CD4-positive, alpha-beta T cell treated with Interleukin-1 beta for 1 hour (primary cell): ENCODE results near the gene FBN3.
"Not testable (repeated sequence)": the region's sequence is repeated elsewhere in the genome, so short reads cannot be mapped to it uniquely, and the experiment has no call there.

Experiments used
- DNase-seq, 2 donors: peaks; one replicate each; pipeline ENCODE4 v3.0.0-alpha.2; 2020 to 2022

The FBN3 gene

GRCh38 chr19:8149261-8150094, at the start of gene FBN3:
Gene FBN3 (minus strand): TSS chr19:8149592. CDS start chr19:8147480, 2,112 bp downstream.
- DNase-seq = no peak

GRCh38 chr19:8196271-8196927, 47.0 kb upstream of the FBN3 start:
- no peak for DNase-seq

- DNase-seq = peak; percentile 61 to 68
Measured at GRCh38 chr19:8194528-8195267, 45.3 kb upstream of the FBN3 start.

GRCh38 chr19:8192221-8192820, 42.9 kb upstream of the FBN3 start:
- DNase-seq = no peak

- DNase-seq = no peak
Measured at GRCh38 chr19:8185343-8186068, 36.1 kb upstream of the FBN3 start.

GRCh38 chr19:8184274-8184673, 34.9 kb upstream of the FBN3 start:
- no peak for DNase-seq

- no peak for DNase-seq
Measured at GRCh38 chr19:8180018-8180417, 30.6 kb upstream of the FBN3 start.

GRCh38 chr19:8174706-8175105, 25.3 kb upstream of the FBN3 start:
- no peak for DNase-seq

- DNase-seq = no peak
Measured at GRCh38 chr19:8168537-8168936, 19.1 kb upstream of the FBN3 start.

- no peak for DNase-seq
Measured at GRCh38 chr19:8167985-8168384, 18.6 kb upstream of the FBN3 start.

- DNase-seq = no peak
Measured at GRCh38 chr19:8163759-8164158, 14.4 kb upstream of the FBN3 start.

- peak in 1 of 2 donors; percentile 10 for DNase-seq
Measured at GRCh38 chr19:8161135-8161646, 11.8 kb upstream of the FBN3 start.

GRCh38 chr19:8159322-8159721, 9.9 kb upstream of the FBN3 start:
- not testable (repeated sequence) for DNase-seq

- DNase-seq = peak; percentile 66 to 83
Measured at GRCh38 chr19:8158411-8159074, 9.2 kb upstream of the FBN3 start.

GRCh38 chr19:8155318-8155717, 5.9 kb upstream of the FBN3 start:
- no peak for DNase-seq

- DNase-seq = peak in 1 of 2 donors; percentile 15
Measured at GRCh38 chr19:8154014-8154413, 4.6 kb upstream of the FBN3 start.

- no peak for DNase-seq
Measured at GRCh38 chr19:8151767-8152035, 2.3 kb upstream of the FBN3 start.

GRCh38 chr19:8150998-8151766, 1.8 kb upstream of the FBN3 start:
- DNase-seq = no peak

GRCh38 chr19:8150178-8150865, 930 bp upstream of the FBN3 start:
- DNase-seq = no peak
